HepG2 (cell line): ENCODE results near the gene DYDC2. TPM values are rescaled to one million over a fixed set of nuclear protein-coding genes. Genes with fewer than 3 reads are reported as not detected.

Source experiments
- AFF4 ChIP-seq: sonication (generic); formaldehyde crosslinking; IDR thresholded peaks from 2 replicates; pipeline ENCODE4 v1.4.0; 2020; ENCODE audit warnings: missing genetic modification reagents
- E2F2 ChIP-seq: sonication (generic); formaldehyde crosslinking; IDR thresholded peaks from 2 replicates; pipeline ENCODE4 v1.4.0; 2020; ENCODE audit warnings: missing genetic modification reagents, borderline replicate concordance
- ISX ChIP-seq: sonication (generic); formaldehyde crosslinking; conservative IDR thresholded peaks from 2 replicates; pipeline ENCODE4 v1.5.0; 2020; ENCODE audit warnings: missing genetic modification reagents
- MBD4 ChIP-seq: IDR thresholded peaks from 2 replicates; pipeline ENCODE4 v1.6.1; 2012; ENCODE audit warnings: low read length, inconsistent platforms, borderline replicate concordance
- MYC ChIP-seq: sonication (generic); formaldehyde crosslinking; IDR thresholded peaks from 2 replicates; pipeline ENCODE4 v1.9.0; 2021; ENCODE audit warnings: missing genetic modification reagents, borderline replicate concordance
- NRL ChIP-seq: sonication (generic); formaldehyde crosslinking; IDR thresholded peaks from 2 replicates; pipeline ENCODE4 v1.5.0; 2020; ENCODE audit warnings: missing genetic modification reagents, mild to moderate bottlenecking, moderate library complexity, borderline replicate concordance
- SIX4 ChIP-seq: sonication (generic); formaldehyde crosslinking; IDR thresholded peaks from 2 replicates; pipeline ENCODE4 v1.4.0; 2020; ENCODE audit warnings: missing genetic modification reagents
- ZFP82 ChIP-seq: sonication (generic); formaldehyde crosslinking; IDR thresholded peaks from 2 replicates; pipeline ENCODE4 v1.5.1; 2020; ENCODE audit warnings: mild to moderate bottlenecking, missing genetic modification reagents, borderline replicate concordance
- ZNF276 ChIP-seq: sonication (generic); formaldehyde crosslinking; IDR thresholded peaks from 2 replicates; pipeline ENCODE4 v1.4.0; 2020; ENCODE audit warnings: mild to moderate bottlenecking, low read depth, missing genetic modification reagents
- ZNF383 ChIP-seq: sonication (generic); formaldehyde crosslinking; IDR thresholded peaks from 2 replicates; pipeline ENCODE4 v1.4.0; 2020; ENCODE audit warnings: missing genetic modification reagents, mild to moderate bottlenecking, borderline replicate concordance
- ZNF451 ChIP-seq: sonication (generic); formaldehyde crosslinking; IDR thresholded peaks from 2 replicates; pipeline ENCODE4 v1.5.0; 2020; ENCODE audit warnings: mild to moderate bottlenecking, missing genetic modification reagents
- ZNF75D ChIP-seq: sonication (generic); formaldehyde crosslinking; IDR thresholded peaks from 2 replicates; pipeline ENCODE4 v1.8.1; 2023; ENCODE audit warnings: missing genetic modification reagents, mild to moderate bottlenecking, borderline replicate concordance
- ZNF784 ChIP-seq: sonication (generic); formaldehyde crosslinking; IDR thresholded peaks from 2 replicates; pipeline ENCODE4 v1.5.1; 2020; ENCODE audit warnings: missing genetic modification reagents, mild to moderate bottlenecking, borderline replicate concordance
- ZNF800 ChIP-seq: sonication (generic); formaldehyde crosslinking; IDR thresholded peaks from 2 replicates; pipeline ENCODE4 v1.4.0; 2020; ENCODE audit warnings: missing genetic modification reagents
- ZSCAN30 ChIP-seq: sonication (generic); formaldehyde crosslinking; IDR thresholded peaks from 2 replicates; pipeline ENCODE4 v1.5.0; 2020; ENCODE audit warnings: mild to moderate bottlenecking, missing genetic modification reagents
- polyA plus RNA-seq, 8 experiments: library from polyadenylated mRNA; depleted of rRNA in 3 of 8; stranded (reverse) in 7 of 8; unstranded in 1 of 8; fragments of >200 nt; fragmentation: Illumina TruSeq in 4 of 8; extraction: Trizol in 4 of 8; gene quantifications; 2 replicates each; pipeline versions ENCODE4 v1.2.1 to v1.2.3, GENCODE V29; 2011 to 2016; ENCODE audit warnings: low read depth in 4 of 8, missing spikeins in 1 of 8, mixed read lengths in 1 of 8; ENCODE audit not compliant: insufficient read depth in 1 of 8
- total RNA-seq, 5 experiments: library from RNA; depleted of rRNA; stranded (reverse); fragments of >200 nt; fragmentation: Illumina TruSeq; extraction: Trizol; gene quantifications; 2 replicates each; pipeline ENCODE4 v1.2.3, GENCODE V29; 2016; ENCODE audit warnings: low read depth in 1 of 5

The DYDC2 gene
- total and polyA plus RNA-seq, 2 of the 13 experiments (the other 11 are each of a cell fraction or from before 2014, with no cell fraction given) = 0.98 to 2.3 TPM

- peak; percentile 87 for TF ChIP-seq MYC (CRISPR knock-in tag)
- no peak for TF ChIP-seq AFF4 (CRISPR knock-in tag)
- no peak for TF ChIP-seq ZNF383 (CRISPR knock-in tag)
- TF ChIP-seq ZNF276 = no peak
- peak; percentile 78 for TF ChIP-seq ZNF800
- TF ChIP-seq ZFP82 (CRISPR knock-in tag) = 0 out of 2 replicates have a peak, but pooled peaks have one; percentile 41
- no peak; the same call in 1 of the 2 replicates for TF ChIP-seq ZNF451
- no peak for TF ChIP-seq ZNF75D
- TF ChIP-seq ZSCAN30 (CRISPR knock-in tag) = no peak; the same call in 1 of the 2 replicates
- no peak for TF ChIP-seq SIX4 (CRISPR knock-in tag)
- TF ChIP-seq ISX (CRISPR knock-in tag) = no peak
- TF ChIP-seq E2F2 (CRISPR knock-in tag) = peak; percentile 24; the same call in 1 of the 2 replicates
- TF ChIP-seq MBD4 = no peak
- peak; percentile 15; the same call in 1 of the 2 replicates for TF ChIP-seq NRL (CRISPR knock-in tag)
- peak; percentile 71; the same call in 1 of the 2 replicates for TF ChIP-seq ZNF784
These were observed 51.9 kb downstream of the DYDC2 start, which contains the start of gene PRXL2A (continued) for GRCh38 chr10:80408242-80409101.
